Right lobe of liver (tissue), 6 donors: ENCODE data around the gene NEIL3. TPM values are rescaled to one million over a fixed set of nuclear protein-coding genes. Genes with fewer than 3 reads are reported as not detected.
A peak's percentile ranks its signal among the peaks of the same experiment; 100 is the strongest.

Source experiments
- ATAC-seq, 4 donors: fragments of 200-7000 bp; cut with Tn5 transposase; one replicate each; pipeline ENCODE4 v1.9.1; 2020; ENCODE audit warnings: mild to moderate bottlenecking in 4 of 4, moderate library complexity in 4 of 4
- DNase-seq, 3 donors: peaks; one replicate each; pipeline ENCODE4 v3.0.0-alpha.2; 2020
- H3K27ac ChIP-seq, 3 donors: fragments of 200-600 bp; one replicate each; pipeline ENCODE4 v1.8.0; 2022
- H3K27me3 ChIP-seq, 2 donors: fragments of 200-600 bp; one replicate each; pipeline ENCODE4 v1.8.0; 2022
- H3K36me3 ChIP-seq, 4 donors: fragments of 200-600 bp; sonication (generic) in 1 of 4; one replicate each; pipeline versions ENCODE4 v1.5.1 to v1.8.0; 2017 to 2022; ENCODE audit warnings: control low read depth in 1 of 4
- H3K4me1 ChIP-seq, 4 donors: fragments of 200-600 bp; sonication (generic) in 1 of 4; one replicate each; pipeline versions ENCODE4 v1.5.1 to v1.8.0; 2017 to 2022; ENCODE audit warnings: control low read depth in 1 of 4
- H3K4me3 ChIP-seq, 3 donors: fragments of 200-600 bp; one replicate each; pipeline ENCODE4 v1.8.0; 2022
- H3K9me3 ChIP-seq, 4 donors: fragments of 200-600 bp; sonication (generic) in 1 of 4; one replicate each; pipeline versions ENCODE4 v1.5.1 to v1.8.0; 2017 to 2022; ENCODE audit warnings: control low read depth in 1 of 4
- CTCF ChIP-seq, 4 donors: fragments of 200-600 bp in 3 of 4; fragments of 450-650 bp in 1 of 4; IDR thresholded peaks; one replicate each; pipeline versions ENCODE4 v1.5.1 to v1.8.0; 2016 to 2022; ENCODE audit warnings: antibody characterized with exemption in 4 of 4, mild to moderate bottlenecking in 2 of 4
- POLR2A ChIP-seq: fragments of 450-650 bp; IDR thresholded peaks from one replicate; pipeline ENCODE4 v1.6.1; 2017; ENCODE audit warnings: antibody characterized with exemption, mild to moderate bottlenecking
- WGBS: methylation state at CpG from one replicate; pipeline ENCODE4 v1.1.6; 2018; ENCODE audit warnings: low coverage, low lambda C conversion rate; ENCODE audit not compliant: insufficient coverage; ENCODE audit errors: missing lambda C conversion rate; 5-methylcytosine and 5-hydroxymethylcytosine counted together
- intact Hi-C, 2 donors: fragments of 100-400 bp; cut with DNase I; formaldehyde crosslinking; loops; one replicate each; pipeline versions ENCODE4 v1.11.2 to v1.14.1; 2022
- total RNA-seq, 6 experiments: library from RNA; depleted of rRNA in 2 of 6; stranded (reverse); fragments of >200 nt in 2 of 6; fragmentation: NEBNext Ultra II Directional in 3 of 6; extraction: Animal tissue kit (Norgen Biotek cat#: 25700) in 3 of 6; gene quantifications; one replicate each; pipeline versions ENCODE4 v1.1.0 to v1.2.4, GENCODE V29; 2016 to 2023
- donor health status: DM: no; HTN: yes; CAD: no.
- donor health status: DM: no; HTN: no; CAD: no.
- donor health status: DM: no; HTN: no; CAD: no.
- donor health status: DM: no; HTN: yes; CAD: no.
- donor health status: DM: no; HTN: yes; CAD: no.

Gene NEIL3
- total RNA-seq, 6 experiments from 2014 or later, result 0.13 to 2.3 (median 0.63) TPM; not detected in 2

DNA sequence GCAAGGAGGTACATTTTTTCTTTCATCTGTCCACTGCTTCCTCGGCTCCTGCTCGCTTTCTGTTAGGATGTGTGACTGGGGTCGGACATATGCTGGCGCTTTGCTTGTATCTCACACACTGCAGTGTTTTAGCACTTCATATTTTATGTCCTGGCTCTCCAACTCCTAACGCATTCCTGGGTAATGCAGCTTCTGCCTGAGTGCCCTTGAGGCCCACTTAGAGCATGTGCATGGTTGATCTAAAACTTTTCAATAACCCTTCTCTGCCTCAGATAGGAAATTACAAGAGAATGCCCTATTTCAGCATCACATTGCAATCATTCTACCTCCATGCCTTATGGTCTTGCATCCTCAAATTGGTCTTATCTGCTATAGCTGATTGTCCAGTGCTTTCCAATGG is 65.3 kb downstream of the NEIL3 start:
- H3K27me3 ChIP-seq, result no peaks in the 10 kb centered on the region
- H3K9me3 ChIP-seq, result no peaks in the 10 kb centered on the region
- 80% methylated on average over 5 of the region's 5 CpGs for whole genome bisulfite sequencing
- ATAC-seq (no peak), DNase-seq (no peak)
- no peak overlapping the region for H3K4me3 ChIP-seq
- TF ChIP-seq POLR2A (no peak), CTCF (IDR thresholded peaks at IDR 0.05) (no peak)
- H3K4me1 ChIP-seq, result no peaks in the 10 kb centered on the region
- H3K36me3 ChIP-seq, result no peaks in the 10 kb centered on the region
- H3K27ac ChIP-seq, result no peak overlapping the region
- intact Hi-C loops, result no loop called here

DNA sequence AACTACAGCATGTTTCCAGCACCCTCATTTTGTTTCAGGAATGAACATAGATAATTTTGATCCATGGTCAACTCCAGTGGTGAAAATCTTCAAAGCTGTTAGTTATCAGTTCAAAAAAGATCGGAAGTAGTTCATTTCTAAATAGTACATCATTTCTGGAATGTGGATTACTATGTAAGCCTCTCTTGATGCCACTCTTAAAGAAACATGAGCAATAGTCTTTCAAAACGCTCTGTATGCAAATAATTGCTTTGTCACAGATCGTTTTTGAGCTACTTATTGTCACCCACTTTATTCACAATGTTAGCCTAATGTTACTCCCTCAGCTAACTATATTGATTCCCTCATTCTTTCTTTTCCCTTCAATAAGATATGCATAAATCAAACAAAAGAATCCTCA is 65.7 kb downstream of the NEIL3 start:
- no peak for ATAC-seq
- Histone ChIP-seq H3K27me3 (no peaks in the 10 kb centered on the region), H3K9me3 (no peaks in the 10 kb centered on the region), H3K4me3 (no peak overlapping the region), H3K27ac (no peak overlapping the region), H3K36me3 (no peaks in the 10 kb centered on the region), H3K4me1 (no peaks in the 10 kb centered on the region)
- DNase-seq, result no peak
- WGBS, result 25% methylated on average over 3 of the region's 3 CpGs
- intact Hi-C loops, result no loop called here
- TF ChIP-seq CTCF (IDR thresholded peaks at IDR 0.05) (no peak), POLR2A (no peak)

GRCh38 chr4:177376024-177376423 is 66.3 kb downstream of the NEIL3 start:
- H3K4me3 ChIP-seq, result no peak overlapping the region
- DNase-seq (no peak), ATAC-seq (no peak)
- no peaks in the 10 kb centered on the region for H3K27me3 ChIP-seq
- intact Hi-C loops, result no loop called here
- H3K36me3 ChIP-seq, result no peaks in the 10 kb centered on the region
- H3K4me1 ChIP-seq, result no peaks in the 10 kb centered on the region
- WGBS, result 53% methylated on average over 2 of the region's 2 CpGs
- H3K9me3 ChIP-seq, result no peaks in the 10 kb centered on the region
- TF ChIP-seq POLR2A (no peak), CTCF (IDR thresholded peaks at IDR 0.05) (peak in 1 of 4 donors; percentile 15)
- H3K27ac ChIP-seq, result no peak overlapping the region

GRCh38 chr4:177380730-177381287 is 71.1 kb downstream of the NEIL3 start:
- intact Hi-C loops, result no loop called here
- ATAC-seq (no peak), DNase-seq (no peak)
- Histone ChIP-seq H3K27me3 (no peaks in the 10 kb centered on the region), H3K9me3 (no peaks in the 10 kb centered on the region), H3K4me1 (no peaks in the 10 kb centered on the region), H3K27ac (no peak overlapping the region), H3K36me3 (no peaks in the 10 kb centered on the region), H3K4me3 (no peak overlapping the region)
- no peak for TF ChIP-seq POLR2A
- no peak for TF ChIP-seq CTCF (IDR thresholded peaks at IDR 0.05)
- 98% methylated on average over 6 of the region's 19 CpGs for WGBS
